Psoas muscle (tissue), 8 donors: ENCODE data around the gene NUTF2. TPM values are rescaled to one million over a fixed set of nuclear protein-coding genes. Genes with fewer than 3 reads are reported as not detected.

Source experiments
- ATAC-seq, 4 donors: fragments of 200-7000 bp; cut with Tn5 transposase; one replicate each; pipeline ENCODE4 v1.9.1; 2020; ENCODE audit warnings: moderate library complexity in 3 of 4, mild to moderate bottlenecking in 2 of 4
- DNase-seq, 2 donors: peaks; one replicate each; pipeline ENCODE4 v3.0.0-alpha.2; 2020
- H3K27ac ChIP-seq: fragments of 200-600 bp; one replicate; pipeline ENCODE4 v1.8.0; 2022
- H3K27me3 ChIP-seq, 3 donors: fragments of 200-600 bp in 1 of 3; one replicate each; pipeline versions ENCODE4 v1.6.1 to v1.8.0; 2013 to 2022; ENCODE audit warnings: low read length in 2 of 3, mild to moderate bottlenecking in 2 of 3, moderate library complexity in 1 of 3; ENCODE audit not compliant: insufficient read depth in 3 of 3
- H3K36me3 ChIP-seq, 2 donors: fragments of 200-600 bp in 1 of 2; one replicate each; pipeline versions ENCODE4 v1.6.1 to v1.8.0; 2013 to 2022; ENCODE audit warnings: low read depth in 1 of 2, mild to moderate bottlenecking in 1 of 2, moderate library complexity in 1 of 2; ENCODE audit not compliant: insufficient read depth in 1 of 2
- H3K4me1 ChIP-seq: fragments of 200-600 bp; one replicate; pipeline ENCODE4 v1.8.0; 2022
- H3K4me3 ChIP-seq: fragments of 200-600 bp; one replicate; pipeline ENCODE4 v1.8.0; 2022; ENCODE audit warnings: mild to moderate bottlenecking
- H3K9me3 ChIP-seq: fragments of 200-600 bp; one replicate; pipeline ENCODE4 v1.8.0; 2022
- WGBS, 3 donors: extraction: QIAGEN DNeasy Blood & Tissue Kit; methylation state at CpG; one replicate each; pipeline versions ENCODE4 v1.1.6 to v1.1.7; 2013; 5-methylcytosine and 5-hydroxymethylcytosine counted together
- intact Hi-C, 2 donors: fragments of 100-400 bp; cut with DNase I; formaldehyde crosslinking; loops; one replicate each; pipeline versions ENCODE4 v1.11.0 to v1.14.2; 2022
- polyA plus RNA-seq, 3 donors: library from polyadenylated mRNA; stranded (reverse); fragments of 200-250 nt; gene quantifications; one replicate each; pipeline ENCODE4 v1.2.3, GENCODE V29; 2013
- total RNA-seq, 4 donors: library from RNA; stranded (reverse); fragmentation: NEBNext Ultra II Directional in 2 of 4; extraction: Animal tissue kit (Norgen Biotek cat#: 25700) in 2 of 4; gene quantifications; one replicate each; pipeline versions ENCODE4 v1.2.1 to v1.2.4, GENCODE V29; 2021 to 2023
- TF ChIP-seq, protein P1 (sequence below): fragments of 200-600 bp; IDR thresholded peaks from one replicate; pipeline ENCODE4 v1.8.0; 2022; ENCODE audit warnings: antibody characterized with exemption
- donor health status: healthy with polysubstance abuse.
- donor health status: DM: no; HTN: no; CAD: no; lungs with moderate emphysema.
- donor health status: Bipolar disorder and iron deficiency.
- donor health status: healthy.
- donor health status: DM: yes; HTN: yes; CAD: no.
- donor health status: DM: no; HTN: no; CAD: no.
- donor health status: DM: no; HTN: no; CAD: no.
- donor health status: DM: yes; HTN: yes; CAD: no.

Gene NUTF2
- total and polyA plus RNA-seq, 7 donors, result 77.4 to 170 (median 104) TPM

GRCh38 chr16:67822511-67822910, 24.2 kb upstream of the NUTF2 start:
- no peak overlapping the region for H3K4me3 ChIP-seq
- H3K4me1 ChIP-seq, result no peaks in the 10 kb centered on the region
- WGBS, 3 donors, result 90 to 97% (median 94%) methylated on average over 2 of the region's 2 CpGs
- H3K27me3 ChIP-seq, result no peaks in the 10 kb centered on the region
- no peak overlapping the region for H3K27ac ChIP-seq
- intact Hi-C loops, result no loop called here
- H3K36me3 ChIP-seq, result peaks cover 1 to 15% of the 10 kb centered on the region in 2 donors
- no peak for ATAC-seq
- no peaks in the 10 kb centered on the region for H3K9me3 ChIP-seq
- TF ChIP-seq, protein P1, sequence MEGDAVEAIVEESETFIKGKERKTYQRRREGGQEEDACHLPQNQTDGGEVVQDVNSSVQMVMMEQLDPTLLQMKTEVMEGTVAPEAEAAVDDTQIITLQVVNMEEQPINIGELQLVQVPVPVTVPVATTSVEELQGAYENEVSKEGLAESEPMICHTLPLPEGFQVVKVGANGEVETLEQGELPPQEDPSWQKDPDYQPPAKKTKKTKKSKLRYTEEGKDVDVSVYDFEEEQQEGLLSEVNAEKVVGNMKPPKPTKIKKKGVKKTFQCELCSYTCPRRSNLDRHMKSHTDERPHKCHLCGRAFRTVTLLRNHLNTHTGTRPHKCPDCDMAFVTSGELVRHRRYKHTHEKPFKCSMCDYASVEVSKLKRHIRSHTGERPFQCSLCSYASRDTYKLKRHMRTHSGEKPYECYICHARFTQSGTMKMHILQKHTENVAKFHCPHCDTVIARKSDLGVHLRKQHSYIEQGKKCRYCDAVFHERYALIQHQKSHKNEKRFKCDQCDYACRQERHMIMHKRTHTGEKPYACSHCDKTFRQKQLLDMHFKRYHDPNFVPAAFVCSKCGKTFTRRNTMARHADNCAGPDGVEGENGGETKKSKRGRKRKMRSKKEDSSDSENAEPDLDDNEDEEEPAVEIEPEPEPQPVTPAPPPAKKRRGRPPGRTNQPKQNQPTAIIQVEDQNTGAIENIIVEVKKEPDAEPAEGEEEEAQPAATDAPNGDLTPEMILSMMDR, result no peak
- DNase-seq, result no peak

DNA sequence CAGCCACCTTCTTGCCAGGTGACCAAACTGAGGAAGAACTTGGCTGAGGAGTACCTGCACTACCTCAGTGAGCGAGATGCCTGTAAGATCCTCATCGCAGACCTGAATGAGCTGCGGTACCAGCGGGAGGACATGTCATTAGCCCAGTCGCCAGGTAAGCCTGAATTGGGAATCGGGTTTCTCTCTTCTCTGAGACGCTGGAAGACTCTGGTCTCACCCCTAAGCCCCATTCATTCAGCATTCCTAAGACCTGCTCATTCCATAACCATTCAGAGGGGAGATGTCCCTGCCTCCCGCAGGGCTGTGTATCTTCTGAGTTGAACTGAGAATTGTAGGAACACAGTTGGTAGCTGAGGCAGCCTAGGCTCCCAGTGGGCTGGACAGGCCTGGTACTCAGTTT, 21.6 kb upstream of the NUTF2 start:
- intact Hi-C loops, result no loop called here
- no peak overlapping the region for H3K27ac ChIP-seq
- H3K27me3 ChIP-seq, result no peaks in the 10 kb centered on the region
- TF ChIP-seq, protein P1, result no peak
- 83 to 85% (median 84%) methylated on average over 8 of the region's 8 CpGs for WGBS, 3 donors
- ATAC-seq (no peak), DNase-seq (no peak)
- H3K9me3 ChIP-seq, result no peaks in the 10 kb centered on the region
- H3K36me3 ChIP-seq, result peaks cover 5 to 41% of the 10 kb centered on the region in 2 donors
- H3K4me3 ChIP-seq, result no peak overlapping the region
- H3K4me1 ChIP-seq, result no peaks in the 10 kb centered on the region

- H3K4me1 ChIP-seq, result no peaks in the 10 kb centered on the region
- 76 to 87% (median 82%) methylated on average over 13 to 14 of the region's 14 CpGs for WGBS, 3 donors
- no peaks in the 10 kb centered on the region for H3K9me3 ChIP-seq
- no peaks in the 10 kb centered on the region for H3K27me3 ChIP-seq
- no peak for DNase-seq
- H3K36me3 ChIP-seq, result peaks cover 5 to 49% of the 10 kb centered on the region in 2 donors
- H3K27ac ChIP-seq, result no peak overlapping the region
- no peak for ATAC-seq
- H3K4me3 ChIP-seq, result no peak overlapping the region
- TF ChIP-seq, protein P1, result no peak
- intact Hi-C loops, result no loop called here
Observed at GRCh38 chr16:67825906-67826305, 20.8 kb upstream of the NUTF2 start.

DNA sequence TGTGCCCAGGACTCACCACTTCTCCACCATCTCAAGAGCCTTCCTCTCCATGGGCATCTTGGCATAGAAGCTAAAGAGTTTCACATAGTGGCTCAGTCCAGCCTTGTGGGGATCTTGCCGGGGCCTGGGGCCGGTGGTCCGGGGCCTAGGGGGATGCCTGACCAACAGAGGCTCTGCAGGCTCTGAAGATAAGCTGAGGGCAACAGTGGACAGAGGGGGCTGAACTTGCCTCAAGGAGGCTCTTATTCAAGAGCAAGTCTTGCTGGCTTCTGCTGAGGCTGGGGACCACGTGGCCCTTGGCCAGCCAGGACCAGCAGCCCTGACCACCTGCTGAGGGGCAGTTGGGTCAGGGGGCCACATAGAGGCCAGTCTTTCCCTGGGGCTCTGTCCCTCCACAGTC, 18.1 kb upstream of the NUTF2 start:
- peaks cover 11% of the 10 kb centered on the region for H3K4me1 ChIP-seq
- H3K27ac ChIP-seq, result no peak overlapping the region
- H3K4me3 ChIP-seq, result no peak overlapping the region
- 89 to 93% (median 90%) methylated on average over 4 of the region's 4 CpGs for WGBS, 3 donors
- TF ChIP-seq, protein P1, result no peak
- no peaks in the 10 kb centered on the region for H3K9me3 ChIP-seq
- ATAC-seq, result no peak
- peaks cover 9 to 64% of the 10 kb centered on the region in 2 donors for H3K36me3 ChIP-seq
- H3K27me3 ChIP-seq, result no peaks in the 10 kb centered on the region
- DNase-seq, result no peak
- intact Hi-C loops, result no loop called here

DNA sequence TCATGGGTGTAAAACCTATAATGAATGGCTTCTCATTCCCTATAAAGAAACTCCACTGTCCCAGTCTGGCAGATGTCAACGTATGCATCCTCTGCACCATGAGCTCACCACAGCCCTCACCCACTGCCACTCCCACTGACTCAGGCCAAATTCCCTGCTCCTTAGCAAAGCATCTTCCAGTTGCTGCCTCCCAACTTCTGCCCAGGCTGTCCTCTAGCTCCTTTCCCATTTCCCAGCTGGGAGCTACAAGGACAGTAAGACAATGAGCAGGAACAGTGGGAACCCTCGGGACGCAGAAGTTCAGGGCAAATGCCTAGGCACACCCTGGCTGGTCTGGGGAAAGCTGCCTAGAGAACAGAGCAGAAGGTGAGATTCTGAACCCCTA, 13.7 kb upstream of the NUTF2 start:
- H3K27ac ChIP-seq, result peak overlapping the region; percentile 80
- H3K4me3 ChIP-seq, result peak overlapping the region; percentile 80
- H3K4me1 ChIP-seq, result peaks cover 17% of the 10 kb centered on the region
- intact Hi-C loops, result no loop called here
- no peak for DNase-seq
- H3K9me3 ChIP-seq, result no peaks in the 10 kb centered on the region
- H3K27me3 ChIP-seq, result no peaks in the 10 kb centered on the region
- H3K36me3 ChIP-seq, result peaks cover 4 to 43% of the 10 kb centered on the region in 2 donors
- TF ChIP-seq, protein P1, result no peak
- WGBS, 3 donors, result 0 to 2% (median 1%) methylated on average over 3 of the region's 3 CpGs
- peak in 3 of 4 donors; percentile 11 to 28 (median 15) for ATAC-seq
